Brain microvascular endothelial cell (primary cell): ENCODE results near the gene TRMT1.

Experiments used
- DNase-seq: peaks from one replicate; pipeline ENCODE4 v3.0.0-alpha.2; 2020
- H3K27ac ChIP-seq: fragments of 250-450 bp; sonication (Bioruptor Pico); 2 replicates; pipeline ENCODE4 v1.5.1; 2020; ENCODE audit warnings: mild to moderate bottlenecking, moderate library complexity
- H3K27me3 ChIP-seq: fragments of 250-450 bp; sonication (Bioruptor Pico); replicated peaks from 2 replicates; pipeline ENCODE4 v1.5.1; 2020; ENCODE audit warnings: mild to moderate bottlenecking
- H3K36me3 ChIP-seq: fragments of 250-450 bp; sonication (Bioruptor Pico); replicated peaks from 2 replicates; pipeline ENCODE4 v1.5.1; 2020; ENCODE audit warnings: mild to moderate bottlenecking
- H3K4me3 ChIP-seq: 2 replicates; pipeline ENCODE4 v1.5.1; 2011; ENCODE audit warnings: low read depth, mild to moderate bottlenecking, control low read depth, low read length, moderate library complexity
- CTCF ChIP-seq: IDR thresholded peaks from 2 replicates; pipeline ENCODE4 v1.5.1; 2011; ENCODE audit warnings: low read depth, mild to moderate bottlenecking, moderate library complexity, low read length, control low read depth, inconsistent platforms; ENCODE audit errors: missing control alignments
- in situ Hi-C: cut with HindIII; loops from 2 replicates; pipeline ENCODE4 v1.10.0; 2017; ENCODE audit warnings: low sequenced_read_pairs, low pct_ligation_motif_present

Gene TRMT1

GRCh38 chr19:13073263-13073662 lies 43.3 kb downstream of the TRMT1 start:
- peaks cover 6% of the 10 kb centered on the region for H3K36me3 ChIP-seq
- H3K4me3 ChIP-seq, result no peak overlapping the region
- in situ Hi-C loops, result no loop called here
- DNase-seq, result no peak
- no peak overlapping the region for H3K27ac ChIP-seq
- TF ChIP-seq CTCF, result no peak
- no peaks in the 10 kb centered on the region for H3K27me3 ChIP-seq

GRCh38 chr19:13072188-13072908 lies 44.2 kb downstream of the TRMT1 start:
- Histone ChIP-seq H3K4me3 (no peak overlapping the region), H3K36me3 (peaks cover 6% of the 10 kb centered on the region), H3K27me3 (no peaks in the 10 kb centered on the region), H3K27ac (no peak overlapping the region)
- DNase-seq, result no peak
- in situ Hi-C loops, result no loop called here
- no peak for TF ChIP-seq CTCF

- no peak overlapping the region for H3K27ac ChIP-seq
- H3K27me3 ChIP-seq, result no peaks in the 10 kb centered on the region
- DNase-seq, result no peak
- peaks cover 6% of the 10 kb centered on the region for H3K36me3 ChIP-seq
- in situ Hi-C loops, result no loop called here
- no peak for TF ChIP-seq CTCF
- H3K4me3 ChIP-seq, result no peak overlapping the region
These were observed 44.9 kb downstream of the TRMT1 start for GRCh38 chr19:13071444-13072187.

- no peak for TF ChIP-seq CTCF
- Histone ChIP-seq H3K27ac (no peak overlapping the region), H3K36me3 (peaks cover 3% of the 10 kb centered on the region), H3K4me3 (no peak overlapping the region), H3K27me3 (no peaks in the 10 kb centered on the region)
- in situ Hi-C loops, result no loop called here
- DNase-seq, result no peak
These were observed 46.0 kb downstream of the TRMT1 start for GRCh38 chr19:13070425-13071140.

- Histone ChIP-seq H3K27me3 (no peaks in the 10 kb centered on the region), H3K27ac (no peak overlapping the region), H3K36me3 (peaks cover 3% of the 10 kb centered on the region), H3K4me3 (no peak overlapping the region)
- DNase-seq, result no peak
- peak; percentile 30 for TF ChIP-seq CTCF
- in situ Hi-C loops, result no loop called here
These were observed 46.9 kb downstream of the TRMT1 start for GRCh38 chr19:13069415-13070359.
